ENCODE measurements around the gene RBMS3.

RBMS3 gene

DNA sequence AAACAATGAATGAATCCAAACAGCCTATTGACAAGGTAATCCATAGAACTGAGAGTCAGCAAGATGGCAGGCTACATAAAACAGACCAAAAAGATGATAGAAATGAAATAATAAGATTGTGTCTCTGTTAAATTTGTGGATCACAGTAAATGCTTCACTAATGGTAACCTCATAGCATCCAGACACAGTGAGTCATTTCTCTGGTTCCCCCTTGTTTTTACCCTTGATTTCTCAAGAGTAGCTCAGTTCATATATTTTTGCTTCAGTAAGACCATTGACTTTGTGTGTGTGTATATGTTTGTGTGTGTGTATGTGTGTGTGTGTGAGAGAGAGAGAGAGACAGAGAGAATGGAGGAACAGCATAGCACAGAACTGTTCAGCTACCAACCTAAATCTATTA, 546.9 kb downstream of the RBMS3 start:
- no peak for DNase-seq

DNA sequence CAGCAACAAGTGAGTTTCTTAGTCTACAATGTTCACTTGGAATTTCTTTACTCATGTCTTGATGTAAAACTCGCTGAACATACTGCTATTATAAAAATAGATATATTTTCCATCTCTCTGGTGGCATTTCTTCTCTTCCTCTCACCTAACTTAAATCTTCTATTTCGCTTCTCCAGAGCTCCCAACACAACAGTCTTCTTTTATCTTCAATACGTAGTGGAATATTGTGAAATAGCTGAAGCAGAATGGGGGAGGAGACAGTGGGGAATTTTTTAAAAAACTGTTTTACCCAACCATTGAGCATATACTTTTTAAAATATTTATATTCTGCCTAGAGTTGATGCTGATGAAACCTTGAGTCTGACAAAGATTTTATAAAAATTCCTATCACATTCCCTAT, 548.5 kb downstream of the RBMS3 start:
- DNase-seq, result no peak

DNA sequence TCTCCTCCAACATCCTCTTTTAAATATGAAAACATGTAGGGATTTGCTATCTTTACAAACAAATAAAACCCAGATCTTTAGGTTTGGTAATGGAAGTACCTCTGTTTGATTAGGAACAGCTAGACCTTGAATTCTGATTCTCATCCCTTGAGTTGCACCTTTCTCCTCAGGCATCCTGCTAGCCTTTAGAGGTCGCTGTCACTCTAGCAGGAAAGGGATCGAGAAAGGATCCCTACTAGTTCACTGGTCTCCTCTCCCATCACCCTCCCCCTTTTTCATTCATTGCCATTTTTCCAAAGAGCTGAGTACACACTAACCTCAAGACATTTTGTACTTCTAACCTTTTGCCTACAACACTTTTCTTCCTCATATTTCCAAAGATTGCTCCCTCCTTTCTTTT, 569.8 kb downstream of the RBMS3 start:
- no peak for DNase-seq

DNA sequence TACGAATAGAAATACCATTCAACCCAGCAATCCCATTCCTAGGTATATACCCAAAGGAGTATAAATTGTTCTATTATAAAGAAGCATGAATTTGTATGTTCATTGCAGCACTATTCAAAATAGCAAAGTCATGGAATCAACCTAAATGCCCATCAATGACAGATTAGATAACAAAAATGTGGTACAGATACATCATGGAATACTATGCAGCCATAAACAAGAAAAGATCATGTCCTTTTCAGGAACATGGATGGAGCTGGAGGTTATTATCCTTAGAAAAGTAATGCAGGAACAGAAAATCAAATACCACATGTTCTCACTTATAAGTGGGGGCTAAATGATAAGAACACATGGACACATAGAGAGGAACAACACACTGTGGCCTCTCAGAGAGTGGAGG, 571.9 kb downstream of the RBMS3 start:
- DNase-seq, result no peak

DNA sequence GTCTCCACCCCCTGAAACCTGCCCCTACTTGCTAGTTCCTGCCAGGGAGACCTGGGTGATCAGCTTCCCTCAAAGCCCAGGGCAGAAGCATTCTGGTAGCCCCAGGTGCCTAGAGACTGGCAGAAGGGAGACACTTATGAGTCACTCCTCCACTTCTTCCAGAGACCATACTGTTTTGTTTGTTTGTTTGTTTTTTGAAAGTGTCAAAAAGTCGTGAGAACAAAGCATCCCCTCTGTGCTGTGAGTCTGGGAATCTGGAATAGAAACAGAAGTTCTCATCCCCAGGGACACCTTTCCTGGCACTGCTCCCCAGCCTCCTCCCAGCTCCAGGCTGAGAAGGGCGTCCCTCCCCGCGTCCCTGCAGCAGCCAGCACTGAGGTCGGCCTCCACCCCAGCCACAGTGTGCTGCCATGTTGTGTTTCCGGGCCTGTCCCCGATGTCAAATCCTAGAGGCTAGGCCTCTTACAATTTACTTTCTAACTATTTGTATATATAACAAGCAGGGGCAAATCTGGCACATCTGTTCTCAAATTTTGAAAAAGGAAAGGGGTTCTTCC, 573.0 kb downstream of the RBMS3 start:
- no peak for DNase-seq

DNA sequence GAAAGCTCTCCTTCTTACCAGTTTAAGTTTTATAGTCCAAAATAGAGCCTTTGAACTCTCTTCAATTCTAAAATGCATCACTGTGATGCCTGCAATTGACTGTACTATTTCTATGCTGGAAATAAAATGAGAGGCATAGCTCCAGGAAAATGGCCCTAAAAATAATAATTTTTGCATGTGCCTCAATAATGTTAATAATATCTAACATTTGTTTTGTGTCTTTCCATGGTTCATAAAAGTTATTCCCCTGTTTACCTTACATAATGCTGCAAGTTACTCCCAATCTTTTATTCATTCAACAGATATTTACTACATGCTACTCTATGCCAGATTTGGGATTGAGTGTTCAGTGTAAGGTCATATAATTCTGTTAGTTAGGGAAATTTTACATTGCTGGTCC, 574.0 kb downstream of the RBMS3 start:
- DNase-seq, result no peak

DNA sequence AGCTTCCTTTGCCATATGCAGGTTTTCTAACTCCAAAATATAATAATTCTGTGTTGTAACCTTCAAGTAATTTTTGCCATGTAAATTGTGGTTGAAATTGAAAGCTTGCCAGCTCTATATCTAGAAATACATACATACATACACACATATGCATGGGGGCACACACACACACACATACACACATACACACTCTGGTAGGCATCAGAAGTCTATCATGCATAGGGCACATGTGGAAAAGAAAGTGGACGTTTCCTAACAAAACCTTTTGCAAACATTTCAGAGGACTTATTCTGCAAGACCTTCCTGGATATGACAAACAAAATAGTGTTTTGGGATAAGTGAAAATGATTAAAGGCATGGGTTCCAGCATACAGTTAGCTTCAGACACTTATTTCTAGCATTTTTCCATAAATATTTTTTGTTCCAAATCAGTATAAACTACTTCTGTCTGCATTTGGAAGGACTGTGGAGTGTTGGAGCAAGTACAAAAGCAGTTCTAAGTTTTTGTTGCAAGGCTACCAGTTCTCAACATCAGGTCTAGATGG, 578.9 kb downstream of the RBMS3 start:
- DNase-seq, result no peak

DNA sequence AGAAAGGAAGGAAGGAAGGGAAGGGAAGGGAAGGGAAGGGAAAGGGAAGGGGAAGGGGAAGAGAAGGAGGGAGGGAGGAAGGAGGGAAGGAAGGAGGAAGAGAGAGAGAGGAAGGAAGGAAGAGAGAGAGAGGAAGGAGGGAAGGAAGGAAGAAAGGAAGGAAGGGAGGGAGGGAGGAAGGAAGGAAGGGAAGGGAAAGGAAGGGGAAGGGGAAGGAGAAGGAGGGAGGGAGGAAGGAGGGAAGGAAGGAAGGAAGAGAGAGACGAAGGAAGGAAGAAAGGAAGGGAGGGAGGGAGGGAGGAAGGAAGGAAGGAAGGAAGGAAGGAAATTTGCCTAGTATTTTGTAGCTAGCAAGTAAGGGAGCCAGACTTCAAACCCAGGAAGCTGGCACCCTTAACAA, 583.9 kb downstream of the RBMS3 start:
- DNase-seq, result no peak

DNA sequence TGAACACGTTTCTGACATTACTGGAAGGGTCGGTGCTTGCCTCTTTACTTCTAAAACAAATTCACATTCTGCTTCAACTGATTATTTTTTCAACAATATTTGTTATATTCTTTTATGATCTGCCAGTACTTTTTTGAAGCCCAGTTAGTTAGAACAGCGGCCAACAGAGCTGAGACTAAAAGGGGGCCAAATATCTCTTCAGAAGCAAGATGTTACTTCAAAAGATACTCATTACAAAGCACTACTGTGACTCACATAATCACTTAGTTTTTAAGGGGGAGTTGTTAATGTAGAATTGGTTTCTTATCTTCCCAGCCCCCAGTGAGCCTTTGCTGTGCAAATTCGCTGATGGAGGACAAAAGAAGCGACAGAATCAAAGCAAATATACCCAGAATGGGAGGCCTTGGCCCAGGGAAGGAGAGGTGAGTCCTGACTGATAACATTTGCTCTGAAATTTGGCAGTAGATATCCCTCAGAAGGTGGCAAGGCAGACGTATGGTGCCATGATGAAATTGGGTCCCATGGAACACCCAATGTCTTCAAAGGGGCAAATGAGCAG, 587.8 kb downstream of the RBMS3 start:
- DNase-seq, result no peak

DNA sequence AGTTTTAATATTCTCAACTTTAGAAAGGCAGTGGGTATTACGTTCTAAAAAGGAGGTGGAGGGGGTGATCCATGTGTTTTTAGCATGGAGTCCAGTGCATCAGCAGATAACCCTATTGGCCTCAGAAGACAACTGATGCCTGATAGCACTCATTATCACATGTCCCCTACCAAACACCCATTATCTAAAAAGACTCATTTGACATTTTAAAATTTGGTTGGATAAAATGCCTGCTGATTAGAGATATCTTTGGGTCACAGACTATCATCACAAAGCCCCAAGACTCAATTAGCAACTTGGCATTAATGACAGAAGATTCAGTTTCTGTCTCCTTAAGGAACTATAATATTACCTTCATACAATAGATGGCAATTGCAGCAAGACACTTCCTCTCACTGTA, 589.3 kb downstream of the RBMS3 start:
- no peak for DNase-seq

DNA sequence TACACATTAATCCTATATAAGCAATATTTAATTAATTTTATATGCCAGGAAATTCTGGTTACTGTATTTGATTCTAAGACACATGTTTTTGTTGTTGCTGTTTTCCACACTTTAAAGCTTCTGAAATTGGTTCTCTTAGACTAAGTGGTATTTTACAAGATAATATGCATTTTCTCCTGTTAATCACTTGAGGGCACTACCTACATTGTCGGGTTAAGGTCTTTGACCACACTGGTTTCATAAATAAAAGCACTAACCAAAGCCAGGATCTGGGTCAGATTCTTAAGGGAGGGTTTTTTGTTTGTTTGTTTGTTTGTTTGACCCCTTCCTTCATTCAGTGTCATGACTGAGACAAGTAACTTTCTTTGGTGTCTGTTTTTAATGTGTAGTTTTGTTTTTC, 590.2 kb downstream of the RBMS3 start:
- no peak for DNase-seq

DNA sequence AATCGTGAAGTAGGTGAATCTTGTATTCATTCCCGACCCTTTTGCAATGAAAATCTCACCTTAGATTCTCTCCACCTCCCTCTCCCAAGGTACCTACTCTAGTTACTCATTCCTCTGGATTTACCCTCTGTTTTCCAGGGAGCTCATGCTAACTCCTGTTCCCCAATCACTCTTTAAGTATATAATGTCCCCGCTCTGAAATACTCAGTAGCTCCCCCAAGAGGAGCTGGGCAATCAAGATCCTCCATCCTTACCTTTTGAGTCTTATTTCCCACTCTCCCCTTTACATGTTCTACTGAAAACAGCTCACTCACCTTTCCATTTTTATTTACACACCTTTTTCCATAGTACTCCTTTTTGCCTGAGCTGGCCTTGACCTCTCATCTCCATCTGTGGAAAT, 599.9 kb downstream of the RBMS3 start:
- no peak for DNase-seq

DNA sequence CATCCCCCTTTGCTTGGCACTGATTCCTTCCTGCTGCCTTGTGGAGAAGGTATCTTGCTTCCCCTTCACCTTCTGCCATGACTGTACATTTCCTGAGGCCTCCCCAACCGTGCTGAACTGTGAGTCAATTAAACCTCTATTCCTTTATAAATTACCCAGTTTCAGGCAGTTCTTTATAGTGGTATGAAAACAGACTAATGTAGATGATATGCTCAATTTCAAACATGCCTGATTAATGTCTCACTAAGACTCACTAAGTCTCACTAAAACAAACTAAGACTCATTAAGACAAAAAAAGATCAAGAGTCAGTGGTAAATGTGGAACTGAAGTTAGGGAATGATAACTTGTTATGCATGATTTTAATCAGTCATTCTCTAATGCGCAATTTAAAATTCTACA, 606.6 kb downstream of the RBMS3 start:
- no peak for DNase-seq

DNA sequence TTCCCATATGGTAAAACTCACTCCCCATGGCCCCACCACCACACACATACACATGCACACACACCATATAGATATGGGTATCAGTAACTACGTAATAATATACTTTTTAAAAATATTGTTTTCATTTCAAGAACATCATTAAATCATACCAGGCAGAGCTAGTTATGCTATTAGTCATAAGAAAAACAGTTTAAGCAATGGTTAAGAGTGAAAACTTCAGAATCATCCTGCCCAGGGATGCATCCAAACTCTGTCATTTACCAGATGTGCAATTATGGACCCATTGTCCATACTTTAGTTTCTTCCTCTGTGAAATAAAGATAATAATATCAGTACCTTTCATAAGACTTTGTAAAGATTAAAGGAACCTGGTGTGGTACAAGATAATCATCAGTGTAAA, 608.3 kb downstream of the RBMS3 start:
- DNase-seq, result no peak

DNA sequence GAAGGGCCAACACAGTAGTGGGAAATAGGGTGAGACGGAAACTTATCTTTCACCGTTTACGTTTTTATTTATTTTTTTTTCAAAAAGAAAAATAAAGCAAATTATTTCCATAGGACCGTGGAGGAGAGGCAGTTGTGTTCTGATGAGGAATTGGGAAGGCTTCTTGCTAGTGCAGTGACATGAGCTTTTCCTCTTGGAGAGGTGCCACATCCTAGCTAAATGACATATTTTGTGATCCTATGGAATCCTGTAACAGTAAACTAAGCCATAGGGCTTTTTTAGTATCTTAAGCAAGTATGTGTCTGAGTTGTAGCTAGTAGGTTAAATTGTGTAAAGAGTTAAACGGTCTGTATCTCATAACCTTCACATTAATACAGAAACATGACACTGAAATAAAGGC, 609.9 kb downstream of the RBMS3 start:
- DNase-seq, result no peak

DNA sequence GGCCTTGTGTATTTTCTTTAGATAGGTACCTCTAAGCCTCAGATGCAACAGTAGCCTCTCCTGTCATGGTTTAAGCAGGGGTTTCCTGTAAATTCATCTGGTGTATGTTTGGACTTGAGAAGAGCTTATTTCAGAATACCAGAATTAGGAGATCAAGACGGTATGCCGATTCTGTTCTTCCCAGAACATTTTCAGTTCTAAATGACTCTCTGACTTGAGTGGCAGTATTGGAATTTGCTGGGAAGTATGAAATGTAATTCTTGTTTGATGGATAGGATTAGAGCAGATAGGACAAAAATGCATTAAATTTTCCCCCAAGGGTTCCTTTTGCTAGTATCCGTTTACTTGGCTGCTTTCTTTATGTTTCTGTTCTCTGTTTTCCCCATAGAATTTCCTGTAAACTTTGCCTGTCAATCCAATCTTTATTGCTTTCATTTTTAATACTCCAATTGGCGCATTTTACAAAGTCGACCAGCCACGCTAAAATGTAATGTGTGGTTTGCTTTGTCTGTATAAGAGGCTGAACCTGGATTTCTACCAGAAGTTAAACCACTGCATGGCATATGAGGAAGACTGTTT, 612.2 kb downstream of the RBMS3 start:
- no peak for DNase-seq

DNA sequence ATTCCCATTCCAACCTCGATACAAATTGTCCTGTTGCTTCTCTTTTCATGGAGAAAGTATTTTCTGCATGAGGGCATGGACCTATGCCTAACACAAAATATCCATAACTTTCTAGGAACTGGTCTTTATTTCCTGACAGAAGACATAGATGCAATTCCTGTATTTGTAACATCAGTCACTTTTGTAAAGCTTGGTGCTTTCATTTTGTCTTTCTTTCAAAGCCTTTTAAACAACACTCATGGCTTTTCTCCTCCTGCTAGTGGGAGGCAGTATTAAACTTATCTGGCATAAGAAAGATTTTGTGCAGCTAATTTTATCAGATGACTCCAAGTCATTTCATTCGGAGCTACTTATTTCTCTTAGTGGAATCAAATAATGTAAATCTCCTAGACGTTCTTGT, 616.0 kb downstream of the RBMS3 start:
- no peak for DNase-seq

DNA sequence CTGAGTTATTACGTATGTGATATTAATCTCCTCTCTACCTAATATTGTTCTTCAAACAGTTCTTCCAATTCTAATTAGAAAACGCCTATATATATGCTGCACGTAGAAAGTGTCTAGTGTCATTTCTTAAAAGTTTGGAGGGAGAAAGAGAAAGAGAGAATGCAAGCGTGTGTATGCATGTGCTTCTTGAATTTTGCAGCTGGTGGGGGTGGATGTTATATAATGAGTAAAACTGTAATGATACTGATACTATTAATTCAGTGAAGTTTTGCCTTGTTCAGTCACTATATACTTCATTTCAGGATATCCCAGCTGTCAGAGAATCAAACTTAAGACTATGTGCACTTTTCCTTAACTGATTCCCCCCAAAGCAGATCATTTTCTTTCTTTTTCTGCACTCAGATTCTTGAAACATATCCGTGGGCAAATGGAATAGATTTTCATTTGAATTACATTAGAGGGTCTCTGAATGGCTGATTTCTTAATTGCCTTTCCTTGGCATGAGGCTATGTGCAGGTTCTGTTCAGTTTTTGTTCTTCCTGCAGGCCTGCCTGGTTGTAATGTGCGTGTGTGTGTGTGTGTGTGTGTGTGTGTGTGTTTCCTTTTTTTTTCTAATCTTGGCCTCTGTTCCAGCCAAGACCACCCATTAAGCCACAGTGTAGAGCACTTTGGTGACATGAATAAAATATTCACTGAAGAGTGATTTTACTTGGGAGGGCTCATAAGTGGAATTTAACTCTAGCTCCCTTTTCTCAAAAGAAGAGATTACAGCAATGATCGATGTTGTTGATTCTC, 617.5 kb downstream of the RBMS3 start:
- DNase-seq, result no peak

DNA sequence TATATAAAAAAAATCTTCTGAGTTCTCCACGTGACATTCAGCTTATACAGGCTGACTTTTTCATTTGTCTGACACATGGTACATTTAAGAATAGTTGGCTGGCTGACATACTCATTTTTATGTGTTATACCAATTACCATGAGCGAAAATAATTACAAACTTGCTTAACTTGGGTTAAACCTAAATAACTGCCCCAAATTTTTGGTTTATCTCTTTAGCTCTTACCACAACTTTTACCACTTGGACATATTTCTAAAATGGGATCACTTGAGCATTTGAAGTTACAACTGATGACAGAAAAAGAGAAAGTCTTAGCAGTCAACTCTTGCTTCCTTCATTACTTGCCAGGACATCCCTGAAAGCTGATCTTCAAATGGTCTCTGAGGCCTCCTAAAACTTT, 618.1 kb downstream of the RBMS3 start:
- no peak for DNase-seq

DNA sequence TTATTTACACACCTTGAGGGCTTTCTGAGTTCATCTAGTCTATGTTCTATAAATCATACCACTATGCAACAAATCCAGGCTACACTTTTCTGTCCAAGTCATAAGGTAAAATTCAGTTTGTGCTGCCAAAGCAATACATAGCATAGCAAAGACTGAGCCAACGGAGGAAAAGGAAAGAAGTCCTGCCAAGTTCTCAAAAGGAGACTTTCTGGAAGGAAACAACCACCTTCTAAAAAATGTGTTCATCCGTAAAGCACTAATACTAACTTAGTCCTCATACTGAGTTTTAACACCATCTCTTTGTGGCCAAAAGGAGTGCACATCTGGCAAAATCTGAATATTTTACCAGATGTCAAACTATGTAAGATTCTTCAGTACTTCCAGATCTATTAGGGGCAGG, 620.2 kb downstream of the RBMS3 start:
- no peak for DNase-seq

DNA sequence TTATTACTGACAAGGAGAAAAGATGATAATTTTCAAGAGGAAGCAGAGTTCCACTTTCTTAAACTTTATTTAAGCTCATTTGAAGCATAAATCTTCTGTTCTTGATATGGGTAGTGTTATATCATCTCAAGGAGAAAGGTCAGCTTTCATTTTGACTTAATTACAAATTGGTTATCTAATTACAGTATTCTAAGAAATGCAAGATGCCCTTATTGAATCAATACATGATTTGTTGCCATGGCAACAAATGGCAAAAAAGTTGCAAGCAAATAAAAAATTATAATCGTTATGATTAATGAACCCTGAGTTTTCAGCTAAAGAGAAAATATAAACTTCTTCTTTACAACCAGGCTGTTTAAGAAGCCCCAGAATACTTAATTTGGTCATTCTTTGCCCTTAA, 622.7 kb downstream of the RBMS3 start:
- no peak for DNase-seq

DNA sequence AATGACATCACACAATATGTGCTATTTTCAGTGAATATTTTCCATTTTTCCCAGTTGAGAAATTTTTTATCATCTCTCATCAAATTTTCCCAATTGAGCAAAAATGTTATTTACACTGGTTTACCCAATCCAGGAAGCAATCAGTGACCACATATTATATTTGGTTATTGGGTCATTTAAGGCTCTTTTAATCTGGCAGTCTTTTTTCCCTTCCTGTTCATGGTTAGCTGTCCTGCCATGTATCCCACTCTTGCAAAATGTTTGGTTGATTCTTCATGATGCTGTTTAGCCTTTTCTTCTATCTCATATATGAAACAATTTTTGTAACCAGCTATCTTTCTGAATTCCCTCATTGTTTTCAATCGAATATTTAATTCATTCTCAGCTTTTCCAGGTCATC, 626.0 kb downstream of the RBMS3 start:
- DNase-seq, result no peak

DNA sequence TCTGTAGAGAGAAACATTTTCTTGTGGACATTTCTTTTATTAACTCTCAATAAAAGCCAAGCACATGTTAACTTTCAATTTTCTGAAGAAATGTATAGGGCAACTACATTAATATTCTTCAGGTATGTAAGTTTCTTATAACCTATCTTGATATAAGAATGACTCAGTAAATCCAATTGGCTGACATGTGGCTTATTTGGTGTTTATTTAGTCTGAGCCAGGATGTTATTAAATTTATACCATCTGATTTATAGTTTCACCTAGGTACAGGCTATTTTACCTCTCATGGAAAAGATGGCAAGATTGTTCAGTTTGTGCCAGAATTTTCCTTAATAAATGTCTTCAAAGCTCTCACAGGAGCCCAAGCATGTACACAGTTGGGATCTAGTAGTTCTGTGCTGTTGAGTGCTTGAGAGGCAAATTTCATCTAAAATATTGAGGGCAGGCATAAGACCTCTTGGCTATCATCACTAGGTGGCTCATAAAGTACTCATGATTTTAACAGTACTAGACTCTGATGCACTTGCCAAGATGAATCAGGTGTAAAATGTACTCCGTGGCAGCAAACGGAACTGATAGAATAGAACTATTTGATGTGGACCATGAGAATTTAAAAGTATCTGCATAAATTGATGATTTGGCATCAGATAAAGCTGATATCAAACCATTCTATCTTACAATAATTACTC, 631.9 kb downstream of the RBMS3 start:
- no peak for DNase-seq
